ENCODE data around the gene CSRP1. TPM values are rescaled to one million over a fixed set of nuclear protein-coding genes. Genes with fewer than 3 reads are reported as not detected.
"Not testable (repeated sequence)": the region's sequence is repeated elsewhere in the genome, so short reads cannot be mapped to it uniquely, and the experiment has no call there.

CSRP1 gene
- 10 to 100 TPM; 25.0 to 51.1 TPM for total RNA-seq

GRCh38 chr1:201506557-201507359 lies at the start of gene CSRP1:
Gene CSRP1 (minus strand): TSS chr1:201507123. CDS start chr1:201496303, 10,820 bp downstream.
- Mint-ChIP-seq H3K36me3 (ENCODE audit: low read depth) (no peaks in the 10 kb centered on the region), H3K4me3 (peak within 1 kb of the TSS; percentile 92), H3K27ac (peak within 1 kb of the TSS; percentile 88), H3K9me3 (no peaks in the 10 kb centered on the region), H3K27me3 (no peaks in the 10 kb centered on the region), H3K4me1 (peaks cover 7% of the 10 kb centered on the region)
- ATAC-seq (replicated peaks), result peak; percentile 95

- H3K4me1 Mint-ChIP-seq, result no peaks in the 10 kb centered on the region
- H3K9me3 Mint-ChIP-seq, result no peaks in the 10 kb centered on the region
- ATAC-seq (replicated peaks), result no peak
- no peak overlapping the region for H3K27ac Mint-ChIP-seq
- no peaks in the 10 kb centered on the region for H3K27me3 Mint-ChIP-seq
- H3K36me3 Mint-ChIP-seq (ENCODE audit: low read depth), result no peaks in the 10 kb centered on the region
- no peak overlapping the region for H3K4me3 Mint-ChIP-seq
These were observed 48.6 kb upstream of the CSRP1 start for GRCh38 chr1:201555593-201555945.

DNA sequence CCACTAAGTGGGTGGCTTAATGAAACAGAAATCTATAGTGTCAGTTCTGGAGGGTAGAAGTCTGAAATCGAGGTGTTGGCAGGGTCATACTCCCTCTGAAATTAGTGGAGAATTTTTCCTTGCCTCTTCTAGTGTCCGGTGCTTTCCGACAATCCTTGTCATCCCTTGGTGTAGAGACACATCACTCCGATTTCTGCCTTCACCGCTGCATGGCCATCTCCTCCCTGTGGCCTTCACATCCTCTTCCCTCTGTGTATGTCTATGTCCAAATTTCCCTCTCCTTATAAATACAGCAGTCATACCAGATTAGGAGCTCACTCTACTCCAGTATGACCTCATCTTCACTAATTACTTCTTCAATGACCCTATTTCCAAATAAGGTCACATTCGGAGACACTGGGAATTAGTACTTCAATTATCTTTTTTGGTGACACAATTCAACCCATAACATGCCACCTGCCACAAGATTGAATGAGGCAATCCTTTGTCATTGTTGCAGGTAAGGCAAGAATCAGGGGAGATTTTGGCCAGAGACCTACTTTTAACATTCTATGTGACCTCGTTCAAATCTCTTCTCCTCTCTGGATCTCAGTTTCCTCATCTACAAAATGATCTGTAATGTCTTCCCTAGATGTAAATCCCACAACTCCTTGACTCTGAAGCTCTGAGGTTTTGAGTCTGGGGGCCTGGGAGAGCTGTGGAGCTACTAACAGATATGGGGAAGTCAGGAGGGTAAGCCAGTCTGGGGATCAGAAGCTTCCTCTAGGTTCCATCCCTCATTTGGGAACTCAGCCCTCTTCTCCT lies 48.1 kb upstream of the CSRP1 start:
- no peaks in the 10 kb centered on the region for H3K36me3 Mint-ChIP-seq (ENCODE audit: low read depth)
- no peak overlapping the region for H3K27ac Mint-ChIP-seq
- H3K9me3 Mint-ChIP-seq, result no peaks in the 10 kb centered on the region
- no peaks in the 10 kb centered on the region for H3K4me1 Mint-ChIP-seq
- no peaks in the 10 kb centered on the region for H3K27me3 Mint-ChIP-seq
- ATAC-seq (replicated peaks), result no peak
- no peak overlapping the region for H3K4me3 Mint-ChIP-seq

GRCh38 chr1:201554190-201554600 lies 47.3 kb upstream of the CSRP1 start:
- Mint-ChIP-seq H3K36me3 (ENCODE audit: low read depth) (no peaks in the 10 kb centered on the region), H3K9me3 (no peaks in the 10 kb centered on the region), H3K27me3 (no peaks in the 10 kb centered on the region), H3K4me1 (no peaks in the 10 kb centered on the region), H3K4me3 (no peak overlapping the region), H3K27ac (no peak overlapping the region)
- no peak for ATAC-seq (replicated peaks)

- no peak overlapping the region for H3K27ac Mint-ChIP-seq
- no peaks in the 10 kb centered on the region for H3K4me1 Mint-ChIP-seq
These were observed 46.7 kb upstream of the CSRP1 start for GRCh38 chr1:201553496-201554189.

GRCh38 chr1:201552941-201553351 lies 46.0 kb upstream of the CSRP1 start:
- H3K4me1 Mint-ChIP-seq, result no peaks in the 10 kb centered on the region
- no peak for ATAC-seq (replicated peaks)
- no peaks in the 10 kb centered on the region for H3K36me3 Mint-ChIP-seq (ENCODE audit: low read depth)
- H3K4me3 Mint-ChIP-seq, result no peak overlapping the region
- H3K9me3 Mint-ChIP-seq, result no peaks in the 10 kb centered on the region
- H3K27ac Mint-ChIP-seq, result no peak overlapping the region
- no peaks in the 10 kb centered on the region for H3K27me3 Mint-ChIP-seq

More at GRCh38 chr1:201553496-201554189, 46.7 kb upstream of the CSRP1 start:
- Mint-ChIP-seq H3K27me3 (no peaks in the 10 kb centered on the region), H3K36me3 (ENCODE audit: low read depth) (no peaks in the 10 kb centered on the region), H3K9me3 (no peaks in the 10 kb centered on the region), H3K4me3 (no peak overlapping the region)
- ATAC-seq (replicated peaks), result no peak

- H3K9me3 Mint-ChIP-seq, result no peaks in the 10 kb centered on the region
- H3K27ac Mint-ChIP-seq, result no peak overlapping the region
- peak; percentile 28 for ATAC-seq (replicated peaks)
- no peaks in the 10 kb centered on the region for H3K36me3 Mint-ChIP-seq (ENCODE audit: low read depth)
- H3K27me3 Mint-ChIP-seq, result no peaks in the 10 kb centered on the region
- H3K4me1 Mint-ChIP-seq, result no peaks in the 10 kb centered on the region
- H3K4me3 Mint-ChIP-seq, result no peak overlapping the region
These were observed 45.2 kb upstream of the CSRP1 start for GRCh38 chr1:201551877-201552731.

GRCh38 chr1:201551096-201551495 lies 44.2 kb upstream of the CSRP1 start:
- Mint-ChIP-seq H3K4me3 (no peak overlapping the region), H3K36me3 (ENCODE audit: low read depth) (no peaks in the 10 kb centered on the region), H3K9me3 (no peaks in the 10 kb centered on the region), H3K27me3 (no peaks in the 10 kb centered on the region), H3K4me1 (no peaks in the 10 kb centered on the region), H3K27ac (no peak overlapping the region)
- no peak for ATAC-seq (replicated peaks)

GRCh38 chr1:201549522-201549921 lies 42.6 kb upstream of the CSRP1 start:
- not testable (repeated sequence) for H3K36me3 Mint-ChIP-seq (ENCODE audit: low read depth); H3K4me3 Mint-ChIP-seq; H3K4me1 Mint-ChIP-seq; H3K27ac Mint-ChIP-seq; H3K9me3 Mint-ChIP-seq; ATAC-seq (replicated peaks); H3K27me3 Mint-ChIP-seq

GRCh38 chr1:201545851-201546492 lies 39.0 kb upstream of the CSRP1 start:
- no peak overlapping the region for H3K4me3 Mint-ChIP-seq
- H3K27me3 Mint-ChIP-seq, result peaks cover 9% of the 10 kb centered on the region
- H3K36me3 Mint-ChIP-seq (ENCODE audit: low read depth), result no peaks in the 10 kb centered on the region
- no peak overlapping the region for H3K27ac Mint-ChIP-seq
- H3K4me1 Mint-ChIP-seq, result no peaks in the 10 kb centered on the region
- ATAC-seq (replicated peaks), result no peak
- no peaks in the 10 kb centered on the region for H3K9me3 Mint-ChIP-seq

GRCh38 chr1:201544710-201545109 lies 37.8 kb upstream of the CSRP1 start:
- no peaks in the 10 kb centered on the region for H3K4me1 Mint-ChIP-seq
- no peak overlapping the region for H3K27ac Mint-ChIP-seq
- no peak overlapping the region for H3K4me3 Mint-ChIP-seq
- H3K9me3 Mint-ChIP-seq, result no peaks in the 10 kb centered on the region
- peaks cover 20% of the 10 kb centered on the region for H3K27me3 Mint-ChIP-seq
- no peak for ATAC-seq (replicated peaks)
- H3K36me3 Mint-ChIP-seq (ENCODE audit: low read depth), result no peaks in the 10 kb centered on the region

DNA sequence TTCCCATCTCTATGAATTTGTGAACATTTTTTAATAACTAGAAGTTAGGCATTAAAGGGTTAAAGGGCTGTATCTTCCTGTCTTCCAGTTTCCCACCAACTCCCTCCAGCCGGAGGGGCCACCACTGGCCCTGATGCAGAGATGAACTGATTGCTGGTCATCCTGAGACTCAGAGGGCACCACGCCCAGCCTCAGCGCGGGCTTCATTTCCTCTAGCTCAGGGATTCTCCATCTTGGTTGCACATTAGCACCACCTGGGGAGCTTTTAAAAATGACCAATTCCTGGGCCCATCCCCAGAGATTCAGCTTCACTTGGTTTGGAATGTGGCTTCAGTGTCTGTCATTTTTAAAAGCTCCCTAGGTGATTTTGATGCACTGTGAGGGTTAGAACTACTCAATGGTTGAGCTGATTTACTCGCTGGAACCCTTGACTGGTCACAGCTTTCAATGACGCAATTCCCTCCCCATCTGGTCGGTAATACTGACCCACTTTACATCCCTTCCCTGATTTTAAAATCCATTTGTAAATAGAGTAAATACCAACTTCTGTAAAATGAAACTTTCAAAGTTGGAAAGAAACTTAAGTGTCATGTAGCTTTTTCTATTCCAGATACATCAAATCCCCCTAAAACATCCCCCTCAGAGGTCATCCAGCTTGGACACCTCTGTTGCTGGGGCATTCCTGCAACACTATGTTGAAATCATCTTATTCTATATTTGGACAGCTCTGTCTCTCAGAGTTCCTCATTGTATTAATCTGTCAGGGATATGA lies 37.1 kb upstream of the CSRP1 start:
- Mint-ChIP-seq H3K4me3 (no peak overlapping the region), H3K27me3 (peaks cover 23% of the 10 kb centered on the region), H3K9me3 (no peaks in the 10 kb centered on the region), H3K36me3 (ENCODE audit: low read depth) (no peaks in the 10 kb centered on the region), H3K4me1 (no peaks in the 10 kb centered on the region), H3K27ac (no peak overlapping the region)
- ATAC-seq (replicated peaks), result no peak

All from activated T-helper 17 cell treated with anti-CD3 and anti-CD28 coated beads, Interleukin-2, amount 50 U/mL, for 72 hours (primary cell).